ENCODE results near the gene PODXL.
"Not testable (repeated sequence)": the region's sequence is repeated elsewhere in the genome, so short reads cannot be mapped to it uniquely, and the experiment has no call there.

Gene PODXL

DNA sequence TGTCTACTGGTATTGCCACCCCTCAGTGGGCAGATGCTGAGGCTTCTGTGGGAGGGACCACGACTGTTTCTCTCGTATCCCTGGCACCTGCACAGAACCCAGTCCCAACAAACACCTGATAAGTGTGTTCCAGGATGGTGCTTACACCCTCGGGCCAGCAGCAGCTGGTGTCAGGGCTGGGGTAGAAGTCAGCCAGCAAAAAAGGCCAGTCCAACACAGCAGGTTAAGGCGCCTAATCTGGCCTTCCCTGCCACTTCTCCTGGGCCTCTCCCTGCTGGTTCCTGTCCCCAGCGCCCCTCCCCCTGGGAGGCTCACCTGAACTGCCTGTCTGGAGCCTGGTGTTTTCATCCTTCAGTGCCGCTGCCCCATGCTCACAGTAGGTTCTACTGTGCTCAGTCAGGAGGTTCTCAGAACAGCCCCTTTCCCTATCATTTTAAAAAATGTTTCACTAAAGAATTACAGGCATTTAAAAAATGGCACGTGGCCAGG is 20.0 kb downstream of the PODXL start:
- DNase-seq, result no peak

GRCh38 chr7:131533566-131534561 is 22.6 kb downstream of the PODXL start:
- no peak for DNase-seq

DNA sequence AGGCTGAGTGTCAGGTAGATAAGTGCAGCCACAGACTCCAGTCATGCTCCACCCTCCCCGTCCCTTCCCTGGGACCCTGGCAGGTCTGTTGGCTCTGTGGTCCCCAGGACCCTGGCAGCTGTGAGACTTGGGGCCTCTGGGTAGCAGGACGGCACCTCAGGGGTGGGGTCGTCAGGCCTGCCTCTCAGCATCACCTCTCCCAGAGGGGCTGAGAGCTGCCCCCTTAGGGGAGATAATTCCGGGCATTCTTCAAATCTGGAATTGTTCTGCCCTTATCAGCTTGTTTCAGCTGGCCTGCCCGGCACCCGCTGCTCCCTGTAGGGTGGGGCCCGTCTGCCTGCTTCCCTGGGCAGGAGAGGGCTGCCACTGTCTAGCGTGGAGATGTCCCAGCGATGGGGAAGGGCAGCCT is 23.3 kb downstream of the PODXL start:
- no peak for DNase-seq

DNA sequence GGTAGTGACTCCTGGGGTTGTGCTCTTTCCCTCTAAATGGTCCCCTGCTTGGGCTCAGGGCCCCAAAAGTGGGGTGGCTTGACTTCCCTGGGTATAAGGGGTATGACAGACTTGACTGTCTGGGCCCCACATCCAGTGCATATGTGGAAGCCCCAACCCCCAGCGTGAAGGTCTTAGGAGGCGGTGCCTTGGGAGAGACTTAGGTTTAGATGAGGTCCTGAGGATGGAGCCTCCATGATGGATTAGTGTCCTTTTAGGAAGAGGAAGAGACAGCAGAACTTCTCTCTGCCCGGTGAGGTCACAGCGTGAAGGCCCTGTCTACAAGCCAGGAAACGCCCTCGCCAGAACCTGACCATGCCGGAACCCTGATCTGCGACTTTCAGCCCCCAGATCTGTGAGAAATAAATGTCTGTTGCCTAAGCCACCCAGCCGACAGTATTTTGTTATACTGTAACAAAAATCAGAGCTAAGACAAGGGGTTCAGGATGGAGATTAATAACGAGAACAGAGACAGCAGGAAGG is 23.8 kb downstream of the PODXL start:
- DNase-seq, result no peak

DNA sequence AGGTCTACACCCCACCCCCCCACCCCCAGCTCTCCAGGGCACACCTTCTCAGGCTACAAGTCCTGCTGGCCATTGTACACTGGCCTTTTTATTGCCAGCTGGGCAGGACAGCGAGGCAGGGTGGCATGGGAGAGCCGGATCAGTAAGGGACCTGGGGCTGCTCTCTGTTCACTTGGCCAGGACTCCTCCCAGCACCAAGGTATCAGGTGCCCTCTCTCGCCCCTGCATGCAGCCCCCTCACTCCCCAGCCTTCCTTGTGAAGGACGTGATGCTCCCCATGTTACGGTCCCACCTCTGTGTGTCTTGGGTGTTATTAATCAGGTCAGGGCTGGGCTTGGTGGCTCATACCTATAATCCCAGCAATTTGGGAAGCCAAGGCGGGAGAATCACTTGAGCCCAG is 26.3 kb downstream of the PODXL start:
- no peak for DNase-seq

- no peak for DNase-seq
Measured at GRCh38 chr7:131529617-131530016, 26.8 kb downstream of the PODXL start.

GRCh38 chr7:131529179-131529578 is 27.2 kb downstream of the PODXL start:
- DNase-seq, result no peak

- no peak for DNase-seq
Measured at GRCh38 chr7:131527456-131527855, 29.0 kb downstream of the PODXL start.

GRCh38 chr7:131525820-131526219 is 30.6 kb downstream of the PODXL start:
- DNase-seq, result no peak

GRCh38 chr7:131524703-131525102 is 31.7 kb downstream of the PODXL start:
- no peak for DNase-seq

- DNase-seq, result no peak
Measured at GRCh38 chr7:131524115-131524514, 32.3 kb downstream of the PODXL start.

DNA sequence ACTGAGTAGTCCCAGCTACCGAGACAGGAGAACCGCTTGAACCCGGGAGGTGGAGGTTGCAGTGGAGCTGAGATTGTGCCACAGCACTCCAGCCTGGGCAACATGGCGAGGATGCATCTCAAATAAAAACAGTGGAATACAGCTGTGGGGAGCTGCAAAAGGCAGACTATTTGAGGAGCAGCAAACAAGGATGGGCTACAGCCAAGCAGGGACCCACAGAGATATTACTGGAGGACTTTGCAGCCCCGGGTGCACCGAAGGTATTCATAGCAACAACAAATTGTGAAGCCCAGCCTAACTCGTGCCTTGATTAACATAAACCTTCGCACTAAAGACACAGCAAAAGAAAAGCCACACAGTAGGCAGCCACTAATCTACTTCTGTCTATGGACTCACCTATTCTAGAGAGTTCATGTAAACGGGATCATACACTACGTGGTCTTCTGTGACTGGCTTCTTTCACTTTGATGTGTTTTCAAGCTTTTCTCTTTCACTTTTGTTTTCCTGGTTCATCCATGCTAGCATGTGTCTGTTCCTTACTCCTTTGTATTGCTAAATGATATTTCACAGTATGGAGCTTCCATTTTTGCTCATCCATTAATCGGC is 34.0 kb downstream of the PODXL start:
- peak; percentile 36 for DNase-seq

GRCh38 chr7:131521651-131522163 is 34.7 kb downstream of the PODXL start:
- peak; percentile 28 for DNase-seq

- DNase-seq, result no peak
Measured at GRCh38 chr7:131518626-131519025, 37.8 kb downstream of the PODXL start.

DNA sequence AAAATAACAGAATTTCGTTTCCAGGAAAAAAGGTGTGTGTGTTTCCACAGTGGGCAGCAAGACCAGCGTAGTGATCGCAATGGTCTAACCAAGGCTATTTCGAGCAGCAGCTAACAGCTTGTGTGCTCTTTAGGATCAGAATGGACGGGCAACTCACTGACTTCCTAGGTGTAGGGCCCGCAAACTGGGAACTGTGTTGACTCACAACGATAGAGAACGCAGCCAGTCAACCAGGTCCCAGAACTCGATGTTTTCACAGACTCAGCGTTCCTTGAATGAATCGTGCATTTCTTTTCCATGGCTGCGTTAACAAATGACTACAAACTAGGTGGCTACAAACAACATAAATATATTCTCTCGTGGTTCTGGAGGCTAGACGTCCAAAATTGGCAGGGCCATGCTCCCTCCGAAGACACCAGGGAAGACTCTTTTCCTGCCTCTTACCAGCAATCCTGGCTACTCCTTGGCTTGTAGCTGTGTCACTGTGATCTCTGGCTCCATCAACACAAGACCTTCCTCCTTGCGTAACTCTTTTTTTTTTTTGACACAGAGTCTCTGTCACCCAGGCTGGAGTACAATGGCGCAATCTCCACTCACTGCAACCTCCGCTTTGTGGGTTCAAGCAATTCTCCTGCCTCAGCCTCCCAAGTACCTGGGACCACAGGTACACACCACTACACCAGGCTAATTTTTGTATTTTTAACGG is 39.1 kb downstream of the PODXL start:
- DNase-seq, result no peak

GRCh38 chr7:131515471-131515870 is 41.0 kb downstream of the PODXL start:
- DNase-seq, result not testable (repeated sequence)

GRCh38 chr7:131513245-131514061 is 43.0 kb downstream of the PODXL start:
- peak; percentile 91 for DNase-seq

DNA sequence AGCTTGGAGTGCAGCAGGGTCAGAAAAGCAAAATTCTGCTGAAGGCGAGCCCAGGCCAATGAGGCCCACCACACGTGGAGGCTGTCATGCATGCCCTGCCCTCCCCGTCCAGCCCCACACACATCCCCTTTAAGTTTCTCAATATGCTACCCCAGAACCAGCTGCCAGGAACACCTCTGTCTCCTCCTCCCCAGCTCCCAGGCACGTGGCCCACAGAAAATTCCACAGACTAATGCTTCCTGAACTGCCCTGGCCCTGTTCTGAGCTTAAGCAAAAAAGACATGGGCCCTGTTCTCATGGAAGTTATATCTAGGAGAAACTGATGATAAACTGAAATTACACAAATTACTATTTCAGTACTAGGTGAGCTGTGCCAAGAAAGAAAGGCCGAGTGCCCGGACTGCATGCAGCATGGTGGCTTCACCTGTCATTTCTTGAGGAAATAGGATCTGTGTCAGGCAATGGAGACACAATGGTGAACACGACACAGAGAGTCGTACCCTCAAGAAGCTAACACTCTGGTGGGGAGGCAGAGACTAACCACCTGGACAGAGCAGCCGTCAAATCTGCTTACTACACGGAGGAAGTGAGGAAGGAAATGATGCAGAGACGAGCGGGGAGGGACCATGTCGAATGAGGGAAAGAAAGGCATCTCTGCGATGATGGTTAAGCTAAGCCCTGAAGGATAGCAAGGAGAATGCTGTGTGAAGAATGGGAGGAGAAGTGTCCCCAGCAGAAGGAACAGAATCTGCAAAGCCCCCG is 44.5 kb downstream of the PODXL start:
- no peak for DNase-seq

DNA sequence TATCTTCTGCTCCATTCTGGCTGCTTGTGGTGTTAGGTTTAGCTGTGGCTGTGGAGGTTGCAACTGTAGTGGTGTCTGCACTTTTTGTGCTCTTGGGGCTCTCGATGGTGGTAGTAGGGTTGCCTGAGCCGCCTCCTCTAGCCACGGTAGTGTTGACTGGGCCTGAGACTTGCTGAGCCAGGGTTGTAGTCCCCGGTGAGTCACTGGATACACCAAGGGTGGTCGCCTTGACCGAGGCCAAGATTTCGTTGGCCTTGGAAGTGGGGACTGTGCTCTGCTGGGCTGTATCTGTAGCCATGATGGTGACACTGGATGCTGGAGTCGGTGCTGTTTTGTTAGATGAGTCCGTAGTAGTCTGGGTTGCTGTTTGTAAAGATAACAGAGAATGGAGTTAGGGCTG is 45.4 kb downstream of the PODXL start:
- DNase-seq, result no peak

GRCh38 chr7:131509781-131510180 is 46.6 kb downstream of the PODXL start:
- no peak for DNase-seq
